ENCODE data around the gene KIF16B.

Gene KIF16B

DNA sequence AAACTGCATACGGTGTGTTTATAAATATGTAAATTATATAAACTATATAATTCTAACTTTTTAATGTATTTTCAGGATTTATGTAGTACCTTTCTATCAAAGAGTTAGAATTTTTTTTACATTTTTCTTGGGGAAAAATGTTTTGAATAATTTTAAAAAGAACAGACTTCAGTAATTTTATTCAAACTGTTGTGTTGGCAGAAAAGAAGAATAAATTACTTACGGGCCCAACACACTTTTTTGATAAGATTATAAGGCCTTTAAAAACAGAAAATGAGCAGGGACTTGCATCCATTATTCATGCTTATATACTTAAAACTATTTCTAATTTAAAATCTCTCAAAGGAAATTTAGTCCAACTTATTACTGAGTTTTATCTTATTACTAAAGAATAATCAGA is 58.2 kb downstream of the KIF16B start:
- TF ChIP-seq TAF1 (IDR thresholded peaks at IDR 0.05; ENCODE audit: borderline replicate concordance, insufficient read depth, low read length): no peak
- TF ChIP-seq POLR2AphosphoS5 (IDR thresholded peaks at IDR 0.05; ENCODE audit: low read depth, low read length): no peak
- no peak for TF ChIP-seq SIN3A (IDR thresholded peaks at IDR 0.05; ENCODE audit: borderline replicate concordance, insufficient read depth, low read length)
- TF ChIP-seq REST (IDR thresholded peaks at IDR 0.05; ENCODE audit: insufficient read depth in 1 of 2, low read depth in 2 of 2, low read length in 2 of 2): no peak
- no peak for TF ChIP-seq FOXP2 (optimal IDR thresholded peaks at IDR 0.05; ENCODE audit: borderline replicate concordance, extremely low read depth, extremely low read length, insufficient read depth)

GRCh38 chr20:16514140-16514539 is 59.1 kb downstream of the KIF16B start:
- TF ChIP-seq SIN3A (IDR thresholded peaks at IDR 0.05; ENCODE audit: borderline replicate concordance, insufficient read depth, low read length) (no peak), FOXP2 (optimal IDR thresholded peaks at IDR 0.05; ENCODE audit: borderline replicate concordance, extremely low read depth, extremely low read length, insufficient read depth) (no peak), REST (IDR thresholded peaks at IDR 0.05; ENCODE audit: insufficient read depth in 1 of 2, low read depth in 2 of 2, low read length in 2 of 2) (no peak)

DNA sequence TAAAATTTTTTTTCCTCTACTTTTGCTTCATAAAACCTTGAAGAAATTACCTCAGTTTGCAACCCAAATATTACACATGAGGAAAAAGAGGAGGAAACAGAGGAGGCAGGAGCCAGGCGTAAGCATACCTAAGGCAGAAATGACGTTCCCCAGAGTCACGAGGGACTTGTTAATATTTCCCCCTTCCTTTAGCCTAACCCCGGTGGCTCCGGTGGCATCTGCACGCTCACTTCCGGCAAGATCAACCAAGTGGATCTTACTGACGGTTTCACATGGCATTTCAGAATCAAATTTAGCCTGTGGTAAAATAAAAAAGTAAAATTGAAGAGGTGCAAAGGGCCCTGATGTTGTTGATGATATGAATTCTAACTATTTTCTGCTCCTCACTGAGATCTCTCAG is 67.4 kb downstream of the KIF16B start:
- no peak for TF ChIP-seq SIN3A (IDR thresholded peaks at IDR 0.05; ENCODE audit: borderline replicate concordance, insufficient read depth, low read length)
- TF ChIP-seq FOXP2 (optimal IDR thresholded peaks at IDR 0.05; ENCODE audit: borderline replicate concordance, extremely low read depth, extremely low read length, insufficient read depth): no peak
- no peak for TF ChIP-seq REST (IDR thresholded peaks at IDR 0.05; ENCODE audit: insufficient read depth in 1 of 2, low read depth in 2 of 2, low read length in 2 of 2)
- TF ChIP-seq TAF1 (IDR thresholded peaks at IDR 0.05; ENCODE audit: borderline replicate concordance, insufficient read depth, low read length): no peak
- TF ChIP-seq POLR2AphosphoS5 (IDR thresholded peaks at IDR 0.05; ENCODE audit: low read depth, low read length): no peak

- TF ChIP-seq POLR2AphosphoS5 (IDR thresholded peaks at IDR 0.05; ENCODE audit: low read depth, low read length): no peak
- no peak for TF ChIP-seq SIN3A (IDR thresholded peaks at IDR 0.05; ENCODE audit: borderline replicate concordance, insufficient read depth, low read length)
- TF ChIP-seq TAF1 (IDR thresholded peaks at IDR 0.05; ENCODE audit: borderline replicate concordance, insufficient read depth, low read length): no peak
- TF ChIP-seq FOXP2 (optimal IDR thresholded peaks at IDR 0.05; ENCODE audit: borderline replicate concordance, extremely low read depth, extremely low read length, insufficient read depth): no peak
- TF ChIP-seq REST (IDR thresholded peaks at IDR 0.05; ENCODE audit: insufficient read depth in 1 of 2, low read depth in 2 of 2, low read length in 2 of 2): no peak
Observed at GRCh38 chr20:16501301-16501700, 71.9 kb downstream of the KIF16B start.

DNA sequence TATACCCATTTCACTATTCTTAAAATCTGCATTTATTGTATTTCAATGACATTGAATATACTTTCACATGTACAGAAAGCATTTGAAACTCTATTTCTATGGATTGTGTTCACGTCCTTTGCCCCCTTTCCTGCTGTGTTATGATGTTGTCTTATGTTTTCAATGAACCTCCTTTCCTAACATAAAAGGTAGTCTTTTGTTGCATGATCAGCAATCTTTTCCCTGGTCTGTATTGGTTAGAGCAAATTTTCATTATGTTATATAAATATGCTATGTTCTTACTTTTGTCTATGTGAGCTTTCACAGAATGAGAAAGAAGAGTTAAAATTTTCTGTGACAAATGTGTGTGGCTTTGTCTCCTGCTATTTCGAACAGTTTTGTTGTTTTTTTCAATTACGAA is 73.1 kb downstream of the KIF16B start:
- TF ChIP-seq POLR2AphosphoS5 (IDR thresholded peaks at IDR 0.05; ENCODE audit: low read depth, low read length) (no peak), TAF1 (IDR thresholded peaks at IDR 0.05; ENCODE audit: borderline replicate concordance, insufficient read depth, low read length) (no peak), REST (IDR thresholded peaks at IDR 0.05; ENCODE audit: insufficient read depth in 1 of 2, low read depth in 2 of 2, low read length in 2 of 2) (no peak), FOXP2 (optimal IDR thresholded peaks at IDR 0.05; ENCODE audit: borderline replicate concordance, extremely low read depth, extremely low read length, insufficient read depth) (no peak), SIN3A (IDR thresholded peaks at IDR 0.05; ENCODE audit: borderline replicate concordance, insufficient read depth, low read length) (no peak)
